Measurements from ENCODE around the gene SMAD4.
"Not testable (repeated sequence)": the region's sequence is repeated elsewhere in the genome, so short reads cannot be mapped to it uniquely, and the experiment has no call there.

Gene SMAD4

DNA sequence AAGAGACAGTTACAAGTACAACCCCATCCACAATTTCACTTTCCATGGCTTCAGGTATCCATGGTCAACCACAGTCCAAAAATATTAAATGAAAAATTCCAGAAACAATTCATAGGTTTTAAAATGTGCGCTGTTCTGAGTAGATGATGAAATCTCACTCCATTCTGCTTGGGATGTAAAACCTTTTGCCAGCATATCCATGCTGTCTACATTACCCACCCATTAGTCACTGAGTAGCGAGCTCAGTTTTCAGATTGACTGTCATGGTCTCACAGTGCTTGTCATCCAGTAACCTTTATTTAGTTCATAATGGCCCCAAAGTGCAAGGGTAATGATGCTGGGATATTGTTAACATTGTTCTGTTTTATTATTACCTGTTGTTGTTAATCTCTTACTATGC is 40.5 kb downstream of the SMAD4 start:
- peak; percentile 55 for DNase-seq (ENCODE audit: low spot score)

- no peak for DNase-seq (ENCODE audit: low spot score)
Measured at GRCh38 chr18:51072586-51073313, 42.7 kb downstream of the SMAD4 start.

DNA sequence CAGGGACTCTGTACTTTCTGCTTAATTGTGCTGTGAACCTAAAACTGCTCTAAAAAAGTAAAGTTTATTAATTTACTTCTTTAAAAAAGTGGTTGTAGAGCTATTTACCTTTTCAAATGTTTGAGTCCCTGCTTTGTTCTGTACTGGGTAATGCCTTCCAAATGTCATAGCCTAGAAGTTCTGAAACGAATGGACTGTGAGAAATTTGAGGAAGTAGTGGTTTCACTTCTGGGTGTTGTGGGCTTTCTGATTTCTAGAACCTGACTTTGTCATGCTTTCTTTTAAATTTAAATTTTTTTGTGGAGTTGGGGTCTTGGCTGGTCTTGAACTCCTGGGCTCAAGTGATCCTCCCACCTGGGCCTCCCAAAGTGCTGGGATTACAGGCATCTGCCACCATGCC is 44.6 kb downstream of the SMAD4 start:
- no peak for DNase-seq (ENCODE audit: low spot score)

DNA sequence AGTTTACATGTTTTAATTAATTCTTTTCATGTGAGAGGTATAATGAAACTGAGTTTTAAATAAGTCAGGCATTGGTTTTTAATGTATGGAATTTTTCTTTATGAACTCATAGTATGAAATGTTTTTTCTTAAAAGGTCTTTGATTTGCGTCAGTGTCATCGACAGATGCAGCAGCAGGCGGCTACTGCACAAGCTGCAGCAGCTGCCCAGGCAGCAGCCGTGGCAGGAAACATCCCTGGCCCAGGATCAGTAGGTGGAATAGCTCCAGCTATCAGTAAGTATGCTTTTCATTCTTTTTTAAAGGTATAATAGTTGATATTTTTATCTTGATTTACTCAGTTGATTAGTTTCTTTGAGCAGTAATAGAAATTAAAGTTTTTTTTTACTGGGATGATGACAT is 46.5 kb downstream of the SMAD4 start:
- no peak for DNase-seq (ENCODE audit: low spot score)

DNA sequence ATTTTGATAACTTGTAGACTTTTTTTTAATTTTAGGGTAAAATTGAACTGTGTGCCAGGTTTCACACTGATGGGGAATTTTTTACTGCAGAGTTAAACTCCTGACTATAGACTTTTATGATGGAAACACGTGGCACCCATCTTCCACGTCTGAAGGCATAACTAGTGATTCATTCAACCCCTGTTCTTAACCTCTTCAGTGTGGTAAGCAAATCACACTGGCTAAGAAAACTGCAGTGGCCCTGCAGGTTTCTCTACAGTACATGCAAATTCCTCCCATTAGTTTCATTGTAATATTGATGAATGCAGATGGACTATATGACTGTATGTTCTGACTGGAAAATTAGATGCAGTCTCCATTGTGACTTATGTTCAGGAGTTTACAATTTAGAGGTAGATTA is 47.2 kb downstream of the SMAD4 start:
- no peak for DNase-seq (ENCODE audit: low spot score)

GRCh38 chr18:51078026-51078425 is 48.0 kb downstream of the SMAD4 start:
- no peak for DNase-seq (ENCODE audit: low spot score)

DNA sequence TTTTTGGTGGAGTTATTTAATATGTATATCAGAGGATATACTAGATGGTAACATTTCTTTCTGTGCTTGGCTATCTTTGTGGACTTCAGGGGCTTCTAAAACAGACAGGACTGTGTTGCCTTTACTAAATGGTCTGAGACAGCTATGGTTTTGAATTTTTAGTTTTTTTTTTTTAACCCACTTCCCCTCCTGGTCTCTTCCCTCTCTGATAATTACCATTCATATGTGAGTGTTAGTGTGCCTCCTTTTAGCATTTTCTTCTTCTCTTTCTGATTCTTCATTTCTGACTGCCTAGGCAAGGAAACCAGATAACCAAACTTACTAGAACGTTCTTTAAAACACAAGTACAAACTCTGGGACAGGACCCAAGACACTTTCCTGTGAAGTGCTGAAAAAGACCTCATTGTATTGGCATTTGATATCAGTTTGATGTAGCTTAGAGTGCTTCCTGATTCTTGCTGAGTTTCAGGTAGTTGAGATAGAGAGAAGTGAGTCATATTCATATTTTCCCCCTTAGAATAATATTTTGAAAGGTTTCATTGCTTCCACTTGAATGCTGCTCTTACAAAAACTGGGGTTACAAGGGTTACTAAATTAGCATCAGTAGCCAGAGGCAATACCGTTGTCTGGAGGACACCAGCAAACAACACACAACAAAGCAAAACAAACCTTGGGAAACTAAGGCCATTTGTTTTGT is 52.7 kb downstream of the SMAD4 start:
- DNase-seq (ENCODE audit: low spot score), result no peak

DNA sequence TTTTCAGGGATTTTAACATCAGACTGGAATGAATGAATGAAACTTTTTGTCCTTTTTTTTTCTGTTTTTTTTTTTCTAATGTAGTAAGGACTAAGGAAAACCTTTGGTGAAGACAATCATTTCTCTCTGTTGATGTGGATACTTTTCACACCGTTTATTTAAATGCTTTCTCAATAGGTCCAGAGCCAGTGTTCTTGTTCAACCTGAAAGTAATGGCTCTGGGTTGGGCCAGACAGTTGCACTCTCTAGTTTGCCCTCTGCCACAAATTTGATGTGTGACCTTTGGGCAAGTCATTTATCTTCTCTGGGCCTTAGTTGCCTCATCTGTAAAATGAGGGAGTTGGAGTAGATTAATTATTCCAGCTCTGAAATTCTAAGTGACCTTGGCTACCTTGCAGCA is 53.4 kb downstream of the SMAD4 start:
- no peak for DNase-seq (ENCODE audit: low spot score)

GRCh38 chr18:51088410-51088809 is 58.4 kb downstream of the SMAD4 start:
- DNase-seq (ENCODE audit: low spot score), result no peak

- DNase-seq (ENCODE audit: low spot score), result no peak
Measured at GRCh38 chr18:51089691-51090090, 59.7 kb downstream of the SMAD4 start.

DNA sequence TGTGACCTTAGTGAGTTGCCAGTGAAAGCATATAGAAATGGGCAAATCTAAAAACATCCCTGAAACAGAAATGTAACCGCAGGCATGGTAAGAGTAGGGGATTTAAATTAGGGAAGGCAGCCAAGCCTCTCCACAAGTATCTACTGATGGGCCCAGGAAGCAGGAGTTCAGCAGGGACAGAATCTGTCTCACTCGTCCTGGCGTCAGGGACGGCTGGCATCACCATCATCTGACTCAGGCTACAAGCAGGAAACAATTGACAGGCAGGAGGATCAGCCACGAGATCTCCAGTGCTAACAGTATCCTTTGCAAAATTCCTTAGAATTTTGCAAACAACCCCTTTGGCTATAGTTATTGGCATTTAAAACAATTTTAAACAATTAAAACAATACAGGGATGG is 61.3 kb downstream of the SMAD4 start:
- no peak for DNase-seq (ENCODE audit: low spot score)

DNA sequence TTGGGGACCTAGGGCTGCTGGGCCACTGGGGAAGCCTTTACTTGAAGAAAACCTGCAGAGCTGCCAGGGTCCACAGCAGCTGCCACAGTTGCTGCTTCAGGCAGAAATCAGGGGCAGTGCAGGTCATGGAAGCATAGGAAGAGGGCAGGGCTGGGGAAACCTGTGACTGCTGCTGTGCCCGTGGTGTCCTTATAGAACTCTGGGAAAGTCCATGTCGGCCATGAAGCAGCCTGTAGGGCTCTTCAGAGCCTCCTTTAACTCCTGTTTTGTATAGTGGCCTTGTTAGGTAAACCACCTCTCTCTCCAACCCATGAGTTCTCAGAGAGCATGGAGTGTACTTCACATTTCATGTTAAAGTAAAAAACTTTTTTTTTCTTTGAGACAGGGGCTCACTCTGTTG is 62.1 kb downstream of the SMAD4 start:
- no peak for DNase-seq (ENCODE audit: low spot score)

DNA sequence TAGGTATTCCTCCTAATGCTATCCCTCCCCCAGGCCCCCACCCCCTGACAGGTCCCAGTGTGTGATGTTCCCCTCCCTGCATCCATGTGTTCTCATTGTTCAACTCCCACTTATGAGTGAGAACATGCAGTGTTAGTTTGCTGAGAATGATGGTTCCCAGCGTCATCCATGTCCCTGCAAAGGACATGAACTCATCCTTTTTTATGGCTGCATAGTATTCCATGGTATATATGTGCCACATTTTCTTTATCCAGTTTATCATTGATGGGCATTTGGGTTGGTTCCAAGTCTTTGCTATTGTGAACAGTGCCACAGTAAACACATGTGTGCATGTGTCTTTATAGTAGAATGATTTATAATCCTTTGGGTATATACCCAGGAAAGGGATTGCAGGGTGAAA is 63.0 kb downstream of the SMAD4 start:
- DNase-seq (ENCODE audit: low spot score), result not testable (repeated sequence)

GRCh38 chr18:51097021-51097822 is 67.2 kb downstream of the SMAD4 start:
- DNase-seq (ENCODE audit: low spot score), result no peak

- no peak for DNase-seq (ENCODE audit: low spot score)
Measured at GRCh38 chr18:51098082-51098481, 68.1 kb downstream of the SMAD4 start.

GRCh38 chr18:51098513-51098912 is 68.5 kb downstream of the SMAD4 start:
- DNase-seq (ENCODE audit: low spot score), result no peak

- no peak for DNase-seq (ENCODE audit: low spot score)
Measured at GRCh38 chr18:51100385-51101120, 70.5 kb downstream of the SMAD4 start.

- no peak for DNase-seq (ENCODE audit: low spot score)
Measured at GRCh38 chr18:51107082-51107481, 77.1 kb downstream of the SMAD4 start.

GRCh38 chr18:51107598-51108305 is 77.7 kb downstream of the SMAD4 start:
- peak; percentile 20 for DNase-seq (ENCODE audit: low spot score)

GRCh38 chr18:51108330-51108729 is 78.3 kb downstream of the SMAD4 start:
- DNase-seq (ENCODE audit: low spot score), result no peak

DNA sequence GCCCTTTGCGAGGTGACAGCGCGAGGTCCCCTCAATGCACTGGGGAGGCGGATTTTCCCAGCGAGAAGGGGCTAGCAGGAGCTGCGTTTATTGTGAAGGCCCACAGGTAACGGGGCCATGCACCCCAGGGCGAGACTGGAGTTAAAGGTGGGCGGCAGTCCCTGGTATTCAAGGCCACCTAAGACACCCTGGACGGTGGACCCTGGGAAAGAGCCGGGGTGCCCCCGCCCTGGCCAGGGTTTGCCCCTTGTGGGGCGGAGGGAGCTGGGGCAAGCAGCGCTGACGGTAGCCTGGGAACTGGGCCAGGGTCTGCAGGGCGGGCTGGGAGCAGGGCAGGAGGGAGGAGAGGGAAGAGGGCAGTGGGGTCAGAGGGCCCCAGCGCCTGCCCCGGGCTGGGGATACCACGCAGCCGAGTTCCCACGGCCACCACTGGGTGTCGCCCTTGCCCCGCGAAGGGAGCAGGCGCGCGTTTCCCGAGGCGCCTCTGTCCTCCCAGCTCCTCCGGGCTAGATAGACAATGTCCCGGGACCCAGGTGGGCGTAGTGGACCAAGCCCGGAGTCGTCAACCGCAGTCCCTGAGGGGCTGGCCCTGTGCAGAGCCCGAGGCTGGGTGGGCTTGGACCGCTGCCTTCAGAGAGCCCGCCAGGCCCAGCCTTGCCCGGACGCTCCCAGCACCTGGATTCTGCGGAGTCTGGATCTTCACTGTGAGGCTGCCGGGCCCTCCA is 80.2 kb downstream of the SMAD4 start:
- peak; percentile 16 for DNase-seq (ENCODE audit: low spot score)

All from RKO (cell line).